NCI-H2081 (cell line): ENCODE measurements around the gene GTF2B.
"Not testable (repeated sequence)": the region's sequence is repeated elsewhere in the genome, so short reads cannot be mapped to it uniquely, and the experiment has no call there.

ENCODE experiments used
- DNase-seq, 2 experiments: peaks; one replicate each; lab custom pipeline; 2025; lab: John Stamatoyannopoulos, UW

The GTF2B gene

GRCh38 chr1:88885933-88886332 is 5.4 kb downstream of the GTF2B start:
- no peak for DNase-seq

GRCh38 chr1:88883156-88883555 is 8.2 kb downstream of the GTF2B start:
- DNase-seq: no peak

GRCh38 chr1:88880717-88881116 is 10.7 kb downstream of the GTF2B start:
- not testable (repeated sequence) for DNase-seq

- no peak for DNase-seq
Observed at GRCh38 chr1:88878731-88879130, 12.6 kb downstream of the GTF2B start.

- no peak for DNase-seq
Observed at GRCh38 chr1:88877911-88878310, 13.5 kb downstream of the GTF2B start.

GRCh38 chr1:88877382-88877825 is 14.0 kb downstream of the GTF2B start:
- peak in 1 of 2 experiments; percentile 8 for DNase-seq

- no peak for DNase-seq
Observed at GRCh38 chr1:88876573-88877365, 14.6 kb downstream of the GTF2B start.

GRCh38 chr1:88875595-88875994 is 15.8 kb downstream of the GTF2B start:
- DNase-seq: no peak

- DNase-seq: no peak
Observed at GRCh38 chr1:88873737-88874349, 17.5 kb downstream of the GTF2B start.

GRCh38 chr1:88869644-88870043 is 21.7 kb downstream of the GTF2B start:
- DNase-seq: not testable (repeated sequence)

- DNase-seq: no peak
Observed at GRCh38 chr1:88867743-88868521, 23.4 kb downstream of the GTF2B start.

GRCh38 chr1:88851303-88852063 is 39.9 kb downstream of the GTF2B start:
- no peak for DNase-seq

GRCh38 chr1:88847643-88848042 is 43.7 kb downstream of the GTF2B start:
- no peak for DNase-seq

GRCh38 chr1:88825721-88826120 is 65.6 kb downstream of the GTF2B start:
- no peak for DNase-seq

- DNase-seq: not testable (repeated sequence)
Observed at GRCh38 chr1:88819642-88820041, 71.7 kb downstream of the GTF2B start.

GRCh38 chr1:88813471-88813870 is 77.9 kb downstream of the GTF2B start:
- DNase-seq: peak in 1 of 2 experiments; percentile 0

- no peak for DNase-seq
Observed at GRCh38 chr1:88812366-88812765, 79.0 kb downstream of the GTF2B start.

- DNase-seq: no peak
Observed at GRCh38 chr1:88803444-88803843, 87.9 kb downstream of the GTF2B start.

- DNase-seq: no peak
Observed at GRCh38 chr1:88802950-88803349, 88.4 kb downstream of the GTF2B start.
